Fibroblast of villous mesenchyme (primary cell): ENCODE results near the gene LEMD3. TPM values are rescaled to one million over a fixed set of nuclear protein-coding genes. Genes with fewer than 3 reads are reported as not detected.

Source experiments
- DNase-seq: peaks from one replicate; pipeline ENCODE4 v3.0.0-alpha.2; 2010; ENCODE audit warnings: low read depth
- H3K4me3 ChIP-seq: 2 replicates; pipeline ENCODE4 v1.5.1; 2011; ENCODE audit warnings: low read depth, mild to moderate bottlenecking, low read length
- CTCF ChIP-seq: IDR thresholded peaks from 2 replicates; pipeline ENCODE4 v1.5.1; 2012; ENCODE audit warnings: low read depth, mild to moderate bottlenecking, low read length; ENCODE audit not compliant: insufficient read depth
- total RNA-seq: library from RNA; depleted of rRNA; stranded (reverse); fragments of >200 nt; gene quantifications from 2 replicates; pipeline ENCODE4 v1.2.3, GENCODE V29; 2012

Gene LEMD3
- total RNA-seq, 1 donor: 32.0 TPM

GRCh38 chr12:65168681-65169319 is 583 bp upstream of the LEMD3 start:
- DNase-seq: no peak
- no peak for TF ChIP-seq CTCF
- peak overlapping the region; percentile 85 for H3K4me3 ChIP-seq

- TF ChIP-seq CTCF: no peak
- peak; percentile 62 for DNase-seq
- peak overlapping the region; percentile 85 for H3K4me3 ChIP-seq
Measured at GRCh38 chr12:65170209-65170881, 962 bp downstream of the LEMD3 start.

- peak overlapping the region; percentile 85 for H3K4me3 ChIP-seq
- peak; percentile 37 for DNase-seq
- TF ChIP-seq CTCF: no peak
Measured at GRCh38 chr12:65171073-65171472, 1.7 kb downstream of the LEMD3 start.

GRCh38 chr12:65171870-65172269 is 2.5 kb downstream of the LEMD3 start:
- TF ChIP-seq CTCF: no peak
- H3K4me3 ChIP-seq: peak overlapping the region; percentile 85
- DNase-seq: peak; percentile 20

- DNase-seq: no peak
- no peak for TF ChIP-seq CTCF
- no peak overlapping the region for H3K4me3 ChIP-seq
Measured at GRCh38 chr12:65175385-65175784, 6.0 kb downstream of the LEMD3 start.

GRCh38 chr12:65182012-65182739 is 12.8 kb downstream of the LEMD3 start:
- TF ChIP-seq CTCF: no peak
- H3K4me3 ChIP-seq: no peak overlapping the region
- no peak for DNase-seq
